ENCODE measurements around the gene TMPRSS11E.

- TF ChIP-seq EZH2phosphoT487 (IDR thresholded peaks at IDR 0.05; ENCODE audit: low read length) (no peak), CTCF (IDR thresholded peaks at IDR 0.05; ENCODE audit: low read length) (no peak)
These were observed 43.7 kb downstream of the TMPRSS11E start for GRCh38 chr4:68490826-68491457.
